Stimulated activated naive B cell treated with anti-CD40 and anti-IgM and Interleukin-4, amounts not matched to agents 10 μg/mL and 1 μg/mL and 100 μg/mL, for 72 hours (primary cell): ENCODE data around the gene ELP5.

Experiments used
- ATAC-seq, 2 donors: fragments of 150-1000 bp; cut with Tn5 transposase; replicated peaks; 2 replicates each; pipeline ENCODE4 v1.10.0; 2021; ENCODE audit warnings: moderate library complexity in 1 of 2
- DNase-seq: peaks from one replicate; pipeline ENCODE4 v3.0.0; 2021
- H3K27ac Mint-ChIP-seq: one replicate; pipeline ENCODE4 v1.8.0; 2022; ENCODE audit warnings: mild to moderate bottlenecking, mixed read lengths
- H3K27me3 Mint-ChIP-seq, 2 donors: one replicate each; pipeline ENCODE4 v1.8.0; 2022; ENCODE audit warnings: mixed read lengths in 2 of 2
- H3K36me3 Mint-ChIP-seq, 2 donors: one replicate each; pipeline ENCODE4 v1.8.0; 2022; ENCODE audit warnings: mixed read lengths in 2 of 2, mild to moderate bottlenecking in 1 of 2
- H3K4me1 Mint-ChIP-seq, 2 donors: one replicate each; pipeline ENCODE4 v1.8.0; 2022; ENCODE audit warnings: mixed read lengths in 2 of 2, mild to moderate bottlenecking in 1 of 2
- H3K4me3 Mint-ChIP-seq, 2 donors: one replicate each; pipeline ENCODE4 v1.8.0; 2022; ENCODE audit warnings: mild to moderate bottlenecking in 2 of 2, mixed read lengths in 2 of 2, moderate library complexity in 1 of 2
- H3K9me3 Mint-ChIP-seq, 2 donors: one replicate each; pipeline ENCODE4 v1.8.0; 2022; ENCODE audit warnings: mixed read lengths in 2 of 2, mild to moderate bottlenecking in 1 of 2

The ELP5 gene

GRCh38 chr17:7252176-7253043, at the start of gene ELP5:
TSS of gene ELP5 (plus strand) at chr17:7252215. CDS start at chr17:7252551, 336 bp downstream.
- H3K4me3 Mint-ChIP-seq: peak within 1 kb of the TSS; percentile 92 to 98
- ATAC-seq (peak; percentile 75 to 77), DNase-seq (peak; percentile 98)
- H3K9me3 Mint-ChIP-seq: no peaks in the 10 kb centered on the region
- peak within 1 kb of the TSS; percentile 100 for H3K27ac Mint-ChIP-seq
- H3K27me3 Mint-ChIP-seq: no peaks in the 10 kb centered on the region
- H3K4me1 Mint-ChIP-seq: peaks cover 23 to 53% of the 10 kb centered on the region in 2 donors
- peaks cover 35 to 46% of the 10 kb centered on the region in 2 donors for H3K36me3 Mint-ChIP-seq

- DNase-seq: no peak
- no peak for ATAC-seq
- no peaks in the 10 kb centered on the region for H3K9me3 Mint-ChIP-seq
- no peak overlapping the region for H3K4me3 Mint-ChIP-seq
- H3K27ac Mint-ChIP-seq: peak overlapping the region; percentile 63
- no peaks in the 10 kb centered on the region for H3K27me3 Mint-ChIP-seq
- H3K36me3 Mint-ChIP-seq: peaks cover 0 to 3% of the 10 kb centered on the region in 2 donors
- H3K4me1 Mint-ChIP-seq: peaks cover 22 to 26% of the 10 kb centered on the region in 2 donors
Observed at GRCh38 chr17:7203391-7203790, 48.6 kb upstream of the ELP5 start.

GRCh38 chr17:7204336-7204735, 47.7 kb upstream of the ELP5 start:
- Mint-ChIP-seq H3K4me1 (peaks cover 22 to 26% of the 10 kb centered on the region in 2 donors), H3K27ac (peak overlapping the region; percentile 97), H3K9me3 (no peaks in the 10 kb centered on the region), H3K4me3 (peak overlapping the region; percentile 88 to 91), H3K36me3 (peaks cover 0 to 3% of the 10 kb centered on the region in 2 donors), H3K27me3 (no peaks in the 10 kb centered on the region)
- peak in 1 of 2 donors; percentile 2 for ATAC-seq
- no peak for DNase-seq

- peaks cover 0 to 2% of the 10 kb centered on the region in 2 donors for H3K27me3 Mint-ChIP-seq
- peak; percentile 93 to 95 for ATAC-seq
- H3K4me1 Mint-ChIP-seq: peaks cover 22 to 26% of the 10 kb centered on the region in 2 donors
- peak; percentile 92 for DNase-seq
- H3K27ac Mint-ChIP-seq: peak overlapping the region; percentile 97
- H3K9me3 Mint-ChIP-seq: no peaks in the 10 kb centered on the region
- H3K36me3 Mint-ChIP-seq: peaks cover 0 to 3% of the 10 kb centered on the region in 2 donors
- peak overlapping the region; percentile 88 to 91 for H3K4me3 Mint-ChIP-seq
Observed at GRCh38 chr17:7204828-7205461, 47.1 kb upstream of the ELP5 start.

- peak overlapping the region; percentile 97 for H3K27ac Mint-ChIP-seq
Observed at GRCh38 chr17:7205561-7205960, 46.5 kb upstream of the ELP5 start.

GRCh38 chr17:7207120-7208001, 44.7 kb upstream of the ELP5 start:
- no peaks in the 10 kb centered on the region for H3K9me3 Mint-ChIP-seq
- H3K27ac Mint-ChIP-seq: peak overlapping the region; percentile 9
- DNase-seq (no peak), ATAC-seq (no peak)
- H3K4me1 Mint-ChIP-seq: peaks cover 26% of the 10 kb centered on the region in 2 donors
- H3K36me3 Mint-ChIP-seq: peaks cover 0 to 3% of the 10 kb centered on the region in 2 donors
- H3K4me3 Mint-ChIP-seq: no peak overlapping the region
- peaks cover 0 to 17% of the 10 kb centered on the region in 2 donors for H3K27me3 Mint-ChIP-seq

More at GRCh38 chr17:7205561-7205960, 46.5 kb upstream of the ELP5 start:
- peak overlapping the region; percentile 88 to 91 for H3K4me3 Mint-ChIP-seq
- H3K4me1 Mint-ChIP-seq: peaks cover 22 to 26% of the 10 kb centered on the region in 2 donors
- peaks cover 0 to 8% of the 10 kb centered on the region in 2 donors for H3K27me3 Mint-ChIP-seq
- DNase-seq: no peak
- H3K36me3 Mint-ChIP-seq: peaks cover 0 to 3% of the 10 kb centered on the region in 2 donors
- ATAC-seq: no peak
- no peaks in the 10 kb centered on the region for H3K9me3 Mint-ChIP-seq

GRCh38 chr17:7208027-7208571, 43.9 kb upstream of the ELP5 start:
- H3K36me3 Mint-ChIP-seq: peaks cover 0 to 3% of the 10 kb centered on the region in 2 donors
- H3K4me1 Mint-ChIP-seq: peaks cover 26% of the 10 kb centered on the region in 2 donors
- peaks cover 0 to 18% of the 10 kb centered on the region in 2 donors for H3K27me3 Mint-ChIP-seq
- H3K4me3 Mint-ChIP-seq: no peak overlapping the region
- no peaks in the 10 kb centered on the region for H3K9me3 Mint-ChIP-seq
- ATAC-seq: no peak
- DNase-seq: no peak
- H3K27ac Mint-ChIP-seq: no peak overlapping the region

- H3K4me1 Mint-ChIP-seq: peaks cover 32% of the 10 kb centered on the region in 2 donors
- H3K36me3 Mint-ChIP-seq: peaks cover 0 to 3% of the 10 kb centered on the region in 2 donors
- DNase-seq: no peak
- no peak overlapping the region for H3K27ac Mint-ChIP-seq
- H3K27me3 Mint-ChIP-seq: peaks cover 0 to 24% of the 10 kb centered on the region in 2 donors
- H3K9me3 Mint-ChIP-seq: no peaks in the 10 kb centered on the region
- no peak overlapping the region for H3K4me3 Mint-ChIP-seq
- no peak for ATAC-seq
Observed at GRCh38 chr17:7208754-7209460, 43.1 kb upstream of the ELP5 start.

GRCh38 chr17:7211491-7212273, 40.3 kb upstream of the ELP5 start:
- Mint-ChIP-seq H3K27me3 (peaks cover 0 to 24% of the 10 kb centered on the region in 2 donors), H3K4me1 (peaks cover 31 to 35% of the 10 kb centered on the region in 2 donors), H3K4me3 (no peak overlapping the region), H3K9me3 (no peaks in the 10 kb centered on the region), H3K36me3 (no peaks in the 10 kb centered on the region), H3K27ac (no peak overlapping the region)
- DNase-seq (no peak), ATAC-seq (no peak)

GRCh38 chr17:7213895-7214299, 38.1 kb upstream of the ELP5 start:
- Mint-ChIP-seq H3K9me3 (no peaks in the 10 kb centered on the region), H3K36me3 (no peaks in the 10 kb centered on the region), H3K4me1 (peaks cover 45 to 51% of the 10 kb centered on the region in 2 donors), H3K27ac (peak overlapping the region; percentile 97), H3K4me3 (peak overlapping the region; percentile 86 to 97), H3K27me3 (peaks cover 0 to 24% of the 10 kb centered on the region in 2 donors)
- DNase-seq (no peak), ATAC-seq (peak; percentile 8 to 12)

- H3K27ac Mint-ChIP-seq: peak overlapping the region; percentile 97
- DNase-seq (peak; percentile 99), ATAC-seq (peak; percentile 77 to 87)
- no peaks in the 10 kb centered on the region for H3K36me3 Mint-ChIP-seq
- H3K4me3 Mint-ChIP-seq: peak overlapping the region; percentile 86 to 97
- H3K27me3 Mint-ChIP-seq: peaks cover 0 to 24% of the 10 kb centered on the region in 2 donors
- H3K4me1 Mint-ChIP-seq: peaks cover 49 to 58% of the 10 kb centered on the region in 2 donors
- no peaks in the 10 kb centered on the region for H3K9me3 Mint-ChIP-seq
Observed at GRCh38 chr17:7214300-7215135, 37.5 kb upstream of the ELP5 start.

GRCh38 chr17:7215136-7215638, 36.8 kb upstream of the ELP5 start:
- Mint-ChIP-seq H3K27ac (peak overlapping the region; percentile 97), H3K4me1 (peaks cover 53 to 61% of the 10 kb centered on the region in 2 donors), H3K4me3 (peak overlapping the region; percentile 86 to 97), H3K36me3 (peaks cover 0 to 2% of the 10 kb centered on the region in 2 donors), H3K27me3 (peaks cover 0 to 20% of the 10 kb centered on the region in 2 donors), H3K9me3 (no peaks in the 10 kb centered on the region)
- DNase-seq: no peak
- ATAC-seq: no peak
